MCF 10A (cell line): ENCODE results near the gene VAMP8. TPM values are rescaled to one million over a fixed set of nuclear protein-coding genes. Genes with fewer than 3 reads are reported as not detected.

ENCODE experiments used
- BruUV-seq: library from RNA; stranded (reverse); fragments of 400-500 nt; replicated peaks from 2 replicates; lab custom pipeline; 2021; lab: Mats Ljungman, UMichigan
- CTCF ChIA-PET: fragments of 300-600 bp; sonication (Branson Sonifier 250); formaldehyde crosslinking; extraction: SDS; loops from one replicate; lab custom pipeline; 2021; ENCODE audit warnings: antibody characterized with exemption, inconsistent platforms; lab: Yijun Ruan, JAX
- POLR2A ChIA-PET: fragments of 300-600, 350-650 bp; sonication (Branson Sonifier 250); formaldehyde crosslinking; extraction: SDS; loops from one replicate; lab custom pipeline; 2020; ENCODE audit warnings: antibody characterized with exemption, inconsistent platforms; lab: Yijun Ruan, JAX
- DNase-seq: peaks from one replicate; pipeline ENCODE4 v3.0.0-alpha.2; 2018; ENCODE audit not compliant: unreplicated experiment
- H3K27ac Mint-ChIP-seq: one replicate; pipeline ENCODE4 v1.8.0; 2022; ENCODE audit warnings: mild to moderate bottlenecking, low read depth, mixed read lengths; ENCODE audit not compliant: unreplicated experiment
- H3K27me3 Mint-ChIP-seq: one replicate; pipeline ENCODE4 v1.8.0; 2022; ENCODE audit warnings: mixed read lengths; ENCODE audit not compliant: insufficient read depth, unreplicated experiment
- H3K36me3 Mint-ChIP-seq: one replicate; pipeline ENCODE4 v1.8.0; 2022; ENCODE audit warnings: mild to moderate bottlenecking, moderate library complexity, mixed read lengths; ENCODE audit not compliant: insufficient read depth, unreplicated experiment
- H3K4me1 Mint-ChIP-seq: one replicate; pipeline ENCODE4 v1.8.0; 2022; ENCODE audit warnings: mixed read lengths; ENCODE audit not compliant: insufficient read depth, unreplicated experiment
- H3K4me3 Mint-ChIP-seq: one replicate; pipeline ENCODE4 v1.8.0; 2022; ENCODE audit warnings: mild to moderate bottlenecking, moderate library complexity, mixed read lengths; ENCODE audit not compliant: unreplicated experiment
- H3K9me3 Mint-ChIP-seq: one replicate; pipeline ENCODE4 v1.8.0; 2022; ENCODE audit warnings: mixed read lengths; ENCODE audit not compliant: unreplicated experiment
- CTCF ChIP-seq: fragments of 200-600 bp; IDR thresholded peaks from one replicate; pipeline ENCODE4 v1.8.0; 2022; ENCODE audit warnings: antibody characterized with exemption, mild to moderate bottlenecking; ENCODE audit not compliant: unreplicated experiment
- intact Hi-C: fragments of 100-400 bp; cut with micrococcal nuclease; formaldehyde crosslinking; loops from 2 replicates; pipeline ENCODE4 v1.14.1; 2022
- total RNA-seq: library from RNA; stranded (reverse); gene quantifications from 2 replicates; pipeline ENCODE4 v1.2.3, GENCODE V29; 2022

VAMP8 gene
- total RNA-seq, 1 experiment from 2014 or later: 56.0 TPM

DNA sequence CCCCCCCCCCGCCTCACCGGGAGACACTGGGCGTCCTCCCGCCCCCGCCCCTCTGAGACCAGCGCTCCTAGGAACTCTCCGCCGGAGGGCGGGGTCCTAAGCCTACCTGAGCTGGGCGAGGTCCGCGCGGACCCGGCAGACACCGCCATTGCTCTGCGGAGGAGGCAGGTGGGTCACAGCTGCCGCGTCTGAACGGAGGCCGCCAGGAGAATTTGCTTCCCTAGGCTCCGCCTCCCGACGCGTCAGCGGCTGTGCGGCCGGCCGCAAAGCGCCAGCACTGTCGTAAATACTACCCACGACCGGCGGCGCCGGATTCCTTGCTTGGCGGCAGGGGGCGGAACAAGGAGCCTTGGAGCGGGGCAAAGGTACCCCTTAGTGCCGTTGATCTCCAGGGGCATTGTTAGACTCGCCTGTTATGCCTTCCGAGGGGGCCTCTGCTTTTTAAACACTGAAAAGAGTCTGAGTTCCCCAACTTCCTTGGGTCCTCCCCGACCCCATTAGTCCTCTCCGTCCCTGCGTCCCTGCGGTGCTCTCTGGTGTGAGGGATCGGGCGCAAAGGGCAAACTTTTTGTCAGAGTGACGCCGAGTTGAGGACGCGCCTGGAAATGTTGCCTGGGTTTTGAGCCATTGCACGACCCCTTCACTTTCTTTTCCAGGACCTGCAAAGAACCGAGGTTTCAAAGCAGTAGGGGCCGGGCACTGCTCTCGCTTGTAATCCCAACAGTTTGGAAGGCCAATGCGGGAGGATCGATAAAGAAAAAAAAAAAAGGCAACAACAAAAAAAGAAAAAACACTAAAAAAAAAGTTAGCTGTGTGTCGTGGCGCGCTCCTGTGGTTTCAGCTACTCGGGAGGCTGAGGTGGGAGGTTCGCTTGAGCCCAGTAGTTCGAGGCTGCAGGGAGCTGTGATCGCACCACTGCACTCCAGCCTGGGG is 15.8 kb upstream of the VAMP8 start, which contains the start of gene GGCX:
GGCX (minus strand) TSS at position 214 of the 933 bp plus-strand sequence; CDS start at position 149, 65 bp downstream.
- Mint-ChIP-seq H3K27me3 (no peaks in the 10 kb centered on the region), H3K9me3 (no peaks in the 10 kb centered on the region), H3K36me3 (no peaks in the 10 kb centered on the region), H3K4me3 (peak within 1 kb of the TSS; percentile 97), H3K27ac (peak within 1 kb of the TSS; percentile 93), H3K4me1 (peaks cover 6% of the 10 kb centered on the region)
- peak; percentile 93 for DNase-seq
- BruUV-seq: TSS peak; percentile 76
- TF ChIP-seq CTCF: no peak
- ChIA-PET POLR2A (interaction anchor here (0.5 to 4.6 kb wide), 21 partner anchors 8 to 461 kb away, joined by 3 to 36 read pairs (median 5); partner anchors contain the start of genes ELMOD3, MAT2A, RETSAT and RNF181), CTCF (interaction anchor here (0.5 to 4.9 kb wide), 7 partner anchors 10 to 1173 kb away, joined by 3 to 30 read pairs (median 5); no protein-coding TSS in a partner anchor)
- intact Hi-C loops: loop anchor here (5.0 kb wide), 1 partner anchor 41 kb away; the partner anchor contains the start of gene TMEM150A

DNA sequence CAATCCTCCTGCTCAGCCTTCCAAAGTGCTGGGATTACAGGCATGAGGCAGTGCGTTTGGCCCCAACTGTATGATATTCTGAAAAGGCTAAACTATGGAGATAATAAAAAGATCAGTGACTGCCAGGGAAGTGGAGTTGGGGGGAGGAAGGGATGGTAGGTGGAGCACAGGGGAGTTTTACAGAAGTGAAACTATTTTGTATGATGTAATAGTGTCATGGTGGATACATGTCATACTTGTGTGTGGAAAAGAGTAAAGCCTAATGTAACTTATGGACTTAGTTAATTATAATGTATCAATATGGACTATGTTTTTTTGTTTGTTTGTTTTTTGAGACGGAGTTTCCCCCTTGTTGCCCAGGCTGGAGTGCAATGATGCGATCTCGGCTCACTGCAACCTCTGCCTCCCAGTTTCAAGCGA is 13.2 kb upstream of the VAMP8 start:
- Mint-ChIP-seq H3K27me3 (no peaks in the 10 kb centered on the region), H3K4me1 (peaks cover 6% of the 10 kb centered on the region), H3K9me3 (no peaks in the 10 kb centered on the region), H3K36me3 (no peaks in the 10 kb centered on the region), H3K4me3 (no peak overlapping the region), H3K27ac (no peak overlapping the region)
- no peak for TF ChIP-seq CTCF
- ChIA-PET POLR2A (interaction anchor here (0.7 kb wide), 3 partner anchors 12 to 52 kb away, joined by 3 to 4 read pairs (median 3); no protein-coding TSS in a partner anchor), CTCF (no interaction called here)
- intact Hi-C loops: loop anchor here (5.0 kb wide), 1 partner anchor 38 kb away; the partner anchor contains the start of gene TMEM150A
- no peak for DNase-seq
- BruUV-seq: no TSS peak

GRCh38 chr2:85566265-85566664 is 11.1 kb upstream of the VAMP8 start:
- H3K27me3 Mint-ChIP-seq: peaks cover 13% of the 10 kb centered on the region
- DNase-seq: no peak
- no peak overlapping the region for H3K27ac Mint-ChIP-seq
- POLR2A ChIA-PET: interaction anchor here (0.6 to 1.3 kb wide), 4 partner anchors 11 to 22 kb away, joined by 3 to 5 read pairs (median 4); partner anchors contain the start of gene VAMP8
- H3K4me1 Mint-ChIP-seq: no peaks in the 10 kb centered on the region
- intact Hi-C loops: no loop called here
- TF ChIP-seq CTCF: no peak
- no TSS peak for BruUV-seq
- CTCF ChIA-PET: interaction anchor here (1.7 kb wide), 1 partner anchor 11 kb away, joined by 3 read pairs; the partner anchor contains the start of gene VAMP8
- H3K4me3 Mint-ChIP-seq: no peak overlapping the region
- no peaks in the 10 kb centered on the region for H3K9me3 Mint-ChIP-seq
- H3K36me3 Mint-ChIP-seq: no peaks in the 10 kb centered on the region
